GM12873 (cell line): Measurements from ENCODE around the gene CRYBA2.
A peak's percentile ranks its signal among the peaks of the same experiment; 100 is the strongest.

ENCODE experiments used
- TF ChIP-seq, protein P1 (sequence below): IDR thresholded peaks from 2 replicates; pipeline ENCODE4 v1.5.1; 2012; ENCODE audit warnings: low read depth, mild to moderate bottlenecking, moderate library complexity, low read length, control low read depth; ENCODE audit not compliant: insufficient read depth; ENCODE audit errors: missing control alignments

CRYBA2 gene

DNA sequence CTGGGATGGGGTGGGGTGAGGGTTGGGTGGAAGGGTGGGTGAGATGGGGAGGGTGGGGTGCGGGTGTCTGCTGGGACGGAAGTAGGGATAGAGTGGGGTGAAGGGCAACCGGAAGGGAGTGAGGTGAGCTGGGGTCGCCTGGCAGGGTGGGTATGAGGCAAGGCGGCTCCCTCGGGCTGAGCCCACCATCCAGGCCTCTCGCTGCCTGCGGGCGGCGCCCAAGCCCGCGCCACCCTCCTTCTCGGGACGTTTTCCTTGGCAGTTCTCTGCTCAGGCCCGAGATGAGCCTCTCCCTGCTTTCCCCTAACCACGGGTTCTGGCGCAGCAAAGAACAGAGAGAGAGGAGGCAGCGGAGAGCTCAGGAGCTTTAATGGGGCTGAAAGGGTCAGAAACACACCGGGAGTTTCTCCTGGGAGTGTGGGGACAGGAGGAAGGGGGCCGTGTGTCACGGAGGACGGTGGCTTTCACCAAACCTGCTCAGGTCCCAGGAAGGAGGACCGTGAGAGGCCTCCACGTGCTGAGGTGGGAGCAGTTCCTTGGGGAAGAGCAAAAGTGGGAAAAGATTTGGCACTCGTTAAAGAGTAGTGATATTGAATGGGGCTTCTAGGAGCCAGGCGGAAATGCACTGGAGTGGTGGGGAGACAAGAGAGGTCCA, 12.4 kb downstream of the CRYBA2 start:
- TF ChIP-seq, protein P1, sequence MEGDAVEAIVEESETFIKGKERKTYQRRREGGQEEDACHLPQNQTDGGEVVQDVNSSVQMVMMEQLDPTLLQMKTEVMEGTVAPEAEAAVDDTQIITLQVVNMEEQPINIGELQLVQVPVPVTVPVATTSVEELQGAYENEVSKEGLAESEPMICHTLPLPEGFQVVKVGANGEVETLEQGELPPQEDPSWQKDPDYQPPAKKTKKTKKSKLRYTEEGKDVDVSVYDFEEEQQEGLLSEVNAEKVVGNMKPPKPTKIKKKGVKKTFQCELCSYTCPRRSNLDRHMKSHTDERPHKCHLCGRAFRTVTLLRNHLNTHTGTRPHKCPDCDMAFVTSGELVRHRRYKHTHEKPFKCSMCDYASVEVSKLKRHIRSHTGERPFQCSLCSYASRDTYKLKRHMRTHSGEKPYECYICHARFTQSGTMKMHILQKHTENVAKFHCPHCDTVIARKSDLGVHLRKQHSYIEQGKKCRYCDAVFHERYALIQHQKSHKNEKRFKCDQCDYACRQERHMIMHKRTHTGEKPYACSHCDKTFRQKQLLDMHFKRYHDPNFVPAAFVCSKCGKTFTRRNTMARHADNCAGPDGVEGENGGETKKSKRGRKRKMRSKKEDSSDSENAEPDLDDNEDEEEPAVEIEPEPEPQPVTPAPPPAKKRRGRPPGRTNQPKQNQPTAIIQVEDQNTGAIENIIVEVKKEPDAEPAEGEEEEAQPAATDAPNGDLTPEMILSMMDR = no peak

DNA sequence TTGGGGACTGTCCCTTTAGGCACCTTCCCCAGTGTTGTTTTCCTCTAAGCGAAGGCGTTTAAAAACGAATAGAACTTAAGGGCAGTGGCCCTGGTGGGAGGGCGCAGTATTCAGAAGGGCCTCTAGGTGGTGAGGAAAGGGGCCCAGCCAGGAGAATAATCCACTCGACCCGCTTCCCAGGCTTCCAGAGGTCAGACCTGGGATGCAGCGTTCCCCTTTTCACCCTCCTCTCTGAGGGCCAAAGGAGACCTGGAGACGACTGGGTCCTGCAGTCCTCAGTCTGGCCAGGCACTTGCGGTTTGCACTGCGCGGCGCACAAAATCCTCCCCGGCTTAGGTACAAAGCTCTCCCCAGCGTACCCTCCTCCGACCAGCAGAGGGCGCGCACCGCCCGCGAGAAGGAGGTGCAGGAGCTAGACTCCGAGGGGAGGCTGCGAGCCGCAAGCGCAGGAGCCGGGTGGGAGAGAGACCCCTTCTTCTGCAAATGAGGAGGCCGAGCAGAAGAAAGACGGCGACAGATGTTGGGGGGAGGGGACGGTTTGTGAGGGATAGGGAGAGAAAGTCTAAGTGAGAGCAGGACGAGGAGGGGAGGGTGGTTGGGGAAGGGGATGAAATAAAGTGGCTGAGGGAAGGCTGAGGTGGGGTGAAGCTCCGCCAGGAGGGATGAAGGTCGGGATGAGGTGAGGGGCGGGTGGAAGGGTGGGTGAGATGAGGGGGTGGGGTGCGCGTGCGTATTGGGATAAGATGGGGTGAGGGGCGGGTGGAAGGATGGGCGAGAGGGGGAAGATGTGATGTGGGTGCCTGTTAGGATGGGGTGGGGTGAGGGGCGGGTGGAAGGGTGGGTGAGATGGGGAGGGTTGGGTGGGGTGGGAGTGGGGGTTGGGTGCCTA, 13.1 kb downstream of the CRYBA2 start:
- TF ChIP-seq, protein P1 = peak; percentile 83

DNA sequence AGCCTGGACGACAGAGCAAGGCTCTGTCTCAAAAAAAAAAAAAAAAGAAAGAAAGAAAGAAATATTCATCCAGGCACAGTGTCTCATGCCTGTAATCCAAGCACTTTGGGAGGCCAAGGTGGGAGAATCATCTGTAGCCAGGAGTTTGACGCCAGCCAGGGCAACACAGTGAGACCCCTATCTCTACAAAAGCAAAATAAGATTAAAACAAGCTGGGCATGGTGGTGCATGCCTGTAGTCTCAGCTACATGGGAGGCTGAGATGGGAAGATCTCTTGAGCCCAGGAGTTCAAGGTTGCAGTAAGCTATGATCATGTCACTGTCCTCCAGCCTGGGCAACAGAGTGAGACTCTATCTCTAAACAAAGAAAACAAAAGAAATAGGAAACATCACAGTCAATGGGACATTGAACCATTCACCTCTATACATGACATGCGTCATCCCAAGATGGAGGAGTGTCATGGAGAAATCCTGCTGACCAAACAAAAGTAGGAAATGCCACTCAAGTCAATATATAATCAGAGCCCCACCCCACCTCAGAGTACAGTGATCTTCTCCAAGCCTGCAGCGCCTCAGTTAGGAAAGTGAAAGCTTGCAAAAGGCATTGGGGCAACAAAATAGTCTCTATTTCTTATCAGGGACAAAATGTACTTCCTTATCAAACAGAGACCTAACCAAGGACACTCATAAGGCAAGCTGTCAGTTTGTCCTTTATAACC, 18.0 kb downstream of the CRYBA2 start:
- TF ChIP-seq, protein P1 = no peak

DNA sequence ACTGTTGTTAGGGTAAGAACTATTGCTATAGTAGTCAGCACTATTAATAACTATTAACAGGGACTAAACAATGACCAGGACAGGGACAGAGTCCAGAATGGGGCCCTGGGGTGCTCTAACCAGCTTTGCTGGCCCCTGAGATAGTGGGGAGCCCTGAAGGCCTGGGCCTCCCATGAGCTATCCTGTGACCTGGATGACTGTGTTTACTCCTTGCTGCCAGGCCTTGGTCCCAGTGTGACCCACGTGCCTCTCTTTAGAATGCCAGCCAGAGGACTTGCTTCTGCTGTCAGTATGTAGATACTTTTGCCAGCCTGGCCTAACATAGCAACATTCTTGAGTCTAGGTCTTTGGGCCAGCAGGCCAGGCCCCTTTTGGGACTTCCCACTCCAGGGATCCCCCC, 22.3 kb downstream of the CRYBA2 start:
- TF ChIP-seq, protein P1 = no peak

DNA sequence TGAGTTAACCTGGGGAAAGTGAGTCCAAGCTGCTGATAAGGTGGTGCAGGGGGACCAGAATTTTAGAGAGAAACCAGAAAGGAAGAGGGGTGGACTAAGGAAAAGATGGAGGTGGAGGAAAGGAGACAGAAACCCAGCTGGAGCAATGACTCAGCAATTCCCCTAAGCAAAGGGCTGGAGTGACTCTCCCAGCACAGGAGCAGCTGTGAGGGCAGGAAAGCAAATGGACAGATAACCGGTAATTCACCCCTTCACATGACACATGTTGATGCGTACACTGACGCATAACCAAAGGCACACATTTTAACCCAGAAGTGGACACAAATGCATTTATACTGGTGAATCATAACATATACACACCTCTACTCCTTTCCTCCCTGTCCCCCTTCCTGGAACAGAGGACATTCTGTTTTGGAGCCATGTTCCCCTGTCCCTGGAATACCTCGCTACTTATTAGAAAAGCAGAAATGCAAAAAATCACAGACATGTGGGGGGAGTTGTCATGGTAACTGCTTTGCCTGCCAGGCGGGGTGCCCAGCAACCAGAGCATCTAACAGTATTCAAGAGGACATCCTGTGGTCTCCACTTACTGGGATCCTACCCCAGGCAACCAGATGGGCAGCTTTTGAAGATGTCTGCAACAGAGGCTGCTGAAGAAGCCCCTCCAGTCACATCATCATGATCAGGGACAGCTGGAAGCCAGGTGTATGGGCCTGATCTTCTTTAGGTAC, 29.0 kb downstream of the CRYBA2 start:
- TF ChIP-seq, protein P1 = no peak

DNA sequence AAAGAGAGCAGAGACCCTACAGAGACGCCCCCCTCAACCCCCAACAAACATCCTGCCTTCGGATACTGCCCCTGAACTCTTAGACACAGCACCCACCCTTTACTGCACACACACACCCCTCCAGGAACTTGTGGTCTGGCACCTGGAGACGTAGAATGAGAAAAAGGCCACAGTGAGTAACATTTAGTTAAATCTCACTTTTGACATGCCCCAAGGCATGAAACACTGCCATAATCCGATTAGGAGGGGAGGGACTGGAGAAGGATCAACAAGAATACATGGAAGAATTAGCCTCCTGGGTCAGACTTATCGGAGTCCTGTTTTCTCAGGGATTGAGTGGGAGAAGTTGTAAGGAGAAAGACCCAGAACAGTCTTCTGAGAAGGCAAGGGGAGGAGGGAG, 29.6 kb downstream of the CRYBA2 start:
- TF ChIP-seq, protein P1 = no peak
